ENCODE data around the gene SLC44A3.

The SLC44A3 gene

DNA sequence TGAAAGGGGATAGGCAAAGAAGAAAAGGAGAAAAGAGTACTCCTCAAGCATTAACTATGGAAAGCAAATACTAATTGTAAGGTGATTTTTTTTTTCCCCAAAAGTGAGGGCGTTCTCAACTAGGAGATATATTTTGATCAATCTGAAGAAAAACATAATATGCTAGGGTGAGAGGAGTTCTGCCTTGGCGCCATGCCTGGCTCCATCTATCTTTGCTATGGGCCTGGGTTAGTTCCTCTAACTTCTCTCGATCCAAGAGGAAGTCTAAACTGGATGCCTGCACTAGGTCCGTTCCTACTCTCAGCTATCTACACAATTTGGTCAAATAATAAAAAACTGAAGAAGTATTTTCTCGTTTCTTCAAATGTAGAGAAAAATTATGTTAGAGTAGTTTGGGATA is 86.2 kb downstream of the SLC44A3 start:
- TF ChIP-seq CEBPB (IDR thresholded peaks at IDR 0.05) (no peak), FOXM1 (IDR thresholded peaks at IDR 0.05; ENCODE audit: borderline replicate concordance, low read depth) (no peak), TCF12 (IDR thresholded peaks at IDR 0.05; ENCODE audit: low read depth) (no peak), EGR1 (IDR thresholded peaks at IDR 0.05) (no peak), RAD21 (IDR thresholded peaks at IDR 0.05; ENCODE audit: low read depth) (no peak), ZBTB7A (IDR thresholded peaks at IDR 0.05; ENCODE audit: low read depth) (no peak), EP300 (IDR thresholded peaks at IDR 0.05; ENCODE audit: borderline replicate concordance) (no peak), CREB1 (IDR thresholded peaks at IDR 0.05; ENCODE audit: low read depth) (no peak), TEAD4 (IDR thresholded peaks at IDR 0.05) (no peak)
- TF ChIP-seq, protein P1, sequence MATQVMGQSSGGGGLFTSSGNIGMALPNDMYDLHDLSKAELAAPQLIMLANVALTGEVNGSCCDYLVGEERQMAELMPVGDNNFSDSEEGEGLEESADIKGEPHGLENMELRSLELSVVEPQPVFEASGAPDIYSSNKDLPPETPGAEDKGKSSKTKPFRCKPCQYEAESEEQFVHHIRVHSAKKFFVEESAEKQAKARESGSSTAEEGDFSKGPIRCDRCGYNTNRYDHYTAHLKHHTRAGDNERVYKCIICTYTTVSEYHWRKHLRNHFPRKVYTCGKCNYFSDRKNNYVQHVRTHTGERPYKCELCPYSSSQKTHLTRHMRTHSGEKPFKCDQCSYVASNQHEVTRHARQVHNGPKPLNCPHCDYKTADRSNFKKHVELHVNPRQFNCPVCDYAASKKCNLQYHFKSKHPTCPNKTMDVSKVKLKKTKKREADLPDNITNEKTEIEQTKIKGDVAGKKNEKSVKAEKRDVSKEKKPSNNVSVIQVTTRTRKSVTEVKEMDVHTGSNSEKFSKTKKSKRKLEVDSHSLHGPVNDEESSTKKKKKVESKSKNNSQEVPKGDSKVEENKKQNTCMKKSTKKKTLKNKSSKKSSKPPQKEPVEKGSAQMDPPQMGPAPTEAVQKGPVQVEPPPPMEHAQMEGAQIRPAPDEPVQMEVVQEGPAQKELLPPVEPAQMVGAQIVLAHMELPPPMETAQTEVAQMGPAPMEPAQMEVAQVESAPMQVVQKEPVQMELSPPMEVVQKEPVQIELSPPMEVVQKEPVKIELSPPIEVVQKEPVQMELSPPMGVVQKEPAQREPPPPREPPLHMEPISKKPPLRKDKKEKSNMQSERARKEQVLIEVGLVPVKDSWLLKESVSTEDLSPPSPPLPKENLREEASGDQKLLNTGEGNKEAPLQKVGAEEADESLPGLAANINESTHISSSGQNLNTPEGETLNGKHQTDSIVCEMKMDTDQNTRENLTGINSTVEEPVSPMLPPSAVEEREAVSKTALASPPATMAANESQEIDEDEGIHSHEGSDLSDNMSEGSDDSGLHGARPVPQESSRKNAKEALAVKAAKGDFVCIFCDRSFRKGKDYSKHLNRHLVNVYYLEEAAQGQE (IDR thresholded peaks at IDR 0.05; ENCODE audit: low read depth) = no peak

DNA sequence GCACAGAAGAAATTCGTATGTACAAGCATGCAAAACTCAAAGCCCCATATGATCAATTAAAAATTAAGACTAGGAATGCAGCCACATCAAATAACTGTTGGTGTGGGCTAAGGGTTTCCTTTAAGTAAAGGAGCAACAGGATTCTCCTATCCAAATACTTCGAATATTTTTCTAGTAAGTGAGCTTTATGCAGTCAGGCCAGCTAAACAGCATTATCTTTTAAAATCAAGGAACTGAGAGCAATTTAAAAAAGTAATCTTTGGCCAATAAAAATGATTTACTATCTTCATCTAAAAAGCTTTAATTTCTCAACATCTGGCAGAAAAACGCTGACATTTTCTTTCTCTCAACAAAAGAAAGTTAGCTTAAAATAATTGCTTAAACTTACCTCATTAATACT is 87.0 kb downstream of the SLC44A3 start:
- no peak for TF ChIP-seq TCF12 (IDR thresholded peaks at IDR 0.05; ENCODE audit: low read depth)
- no peak for TF ChIP-seq TEAD4 (IDR thresholded peaks at IDR 0.05)
- TF ChIP-seq, protein P2, sequence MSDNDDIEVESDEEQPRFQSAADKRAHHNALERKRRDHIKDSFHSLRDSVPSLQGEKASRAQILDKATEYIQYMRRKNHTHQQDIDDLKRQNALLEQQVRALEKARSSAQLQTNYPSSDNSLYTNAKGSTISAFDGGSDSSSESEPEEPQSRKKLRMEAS (IDR thresholded peaks at IDR 0.05) = no peak
- no peak for TF ChIP-seq EGR1 (IDR thresholded peaks at IDR 0.05)
- TF ChIP-seq, protein P1 (IDR thresholded peaks at IDR 0.05; ENCODE audit: low read depth) = no peak
- TF ChIP-seq NFIC (IDR thresholded peaks at IDR 0.05) = no peak
- TF ChIP-seq YY1 (IDR thresholded peaks at IDR 0.05; ENCODE audit: low read depth) = no peak
- TF ChIP-seq, protein P3, sequence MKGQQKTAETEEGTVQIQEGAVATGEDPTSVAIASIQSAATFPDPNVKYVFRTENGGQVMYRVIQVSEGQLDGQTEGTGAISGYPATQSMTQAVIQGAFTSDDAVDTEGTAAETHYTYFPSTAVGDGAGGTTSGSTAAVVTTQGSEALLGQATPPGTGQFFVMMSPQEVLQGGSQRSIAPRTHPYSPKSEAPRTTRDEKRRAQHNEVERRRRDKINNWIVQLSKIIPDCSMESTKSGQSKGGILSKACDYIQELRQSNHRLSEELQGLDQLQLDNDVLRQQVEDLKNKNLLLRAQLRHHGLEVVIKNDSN (IDR thresholded peaks at IDR 0.05) = no peak
- no peak for TF ChIP-seq ZBTB7A (IDR thresholded peaks at IDR 0.05; ENCODE audit: low read depth)
- no peak for TF ChIP-seq EP300 (IDR thresholded peaks at IDR 0.05; ENCODE audit: borderline replicate concordance)
- TF ChIP-seq TAF1 (IDR thresholded peaks at IDR 0.05; ENCODE audit: low read depth) = no peak
- TF ChIP-seq CREB1 (IDR thresholded peaks at IDR 0.05; ENCODE audit: low read depth) = no peak

DNA sequence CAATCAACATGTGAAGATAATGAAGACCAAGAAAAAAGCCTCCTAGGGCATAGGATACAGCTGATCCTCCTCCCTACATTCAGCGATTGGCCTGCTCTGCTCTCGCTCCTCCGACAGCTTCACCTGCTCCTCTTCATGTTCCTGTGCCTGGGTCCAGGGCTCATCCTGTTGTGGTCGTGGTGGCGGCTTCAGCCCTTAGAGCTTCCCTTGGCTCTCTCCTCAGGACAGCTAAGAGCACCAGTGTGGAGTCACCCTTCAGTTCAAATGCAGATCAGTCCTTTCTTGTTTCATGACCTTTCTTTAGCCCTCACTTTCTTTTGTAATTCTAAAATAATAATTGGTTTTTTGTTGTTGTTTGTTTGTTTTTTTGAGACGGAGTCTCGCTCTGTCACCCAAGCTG is 88.0 kb downstream of the SLC44A3 start:
- TF ChIP-seq RAD21 (IDR thresholded peaks at IDR 0.05; ENCODE audit: low read depth) (no peak), NFIC (IDR thresholded peaks at IDR 0.05) (no peak), TCF12 (IDR thresholded peaks at IDR 0.05; ENCODE audit: low read depth) (no peak)
- TF ChIP-seq, protein P1 (IDR thresholded peaks at IDR 0.05; ENCODE audit: low read depth) = no peak
- TF ChIP-seq, protein P3 (IDR thresholded peaks at IDR 0.05) = no peak

DNA sequence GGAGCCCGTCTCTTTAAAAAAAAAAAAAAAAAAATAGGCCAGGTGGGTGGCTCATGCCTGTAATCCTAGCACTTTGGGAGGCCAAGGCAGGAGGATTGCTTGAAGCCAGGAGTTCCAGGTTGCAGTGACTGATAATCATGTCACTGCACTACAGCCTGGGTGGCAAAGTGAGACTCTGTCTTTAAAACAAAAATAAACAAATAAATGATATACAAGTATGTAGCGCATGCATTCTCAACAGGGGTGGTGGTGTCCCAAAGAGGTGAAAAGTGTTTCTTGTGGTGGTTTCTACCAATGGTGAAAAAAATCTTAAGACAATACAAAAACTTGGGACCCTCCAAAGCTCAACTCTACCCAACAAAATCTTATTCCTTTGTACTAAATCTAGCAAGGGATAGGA is 88.8 kb downstream of the SLC44A3 start:
- TF ChIP-seq CREB1 (IDR thresholded peaks at IDR 0.05; ENCODE audit: low read depth) = no peak
- TF ChIP-seq YY1 (IDR thresholded peaks at IDR 0.05; ENCODE audit: low read depth) = no peak
- TF ChIP-seq RAD21 (IDR thresholded peaks at IDR 0.05; ENCODE audit: low read depth) = no peak
- no peak for TF ChIP-seq TEAD4 (IDR thresholded peaks at IDR 0.05)
- TF ChIP-seq, protein P3 (IDR thresholded peaks at IDR 0.05) = no peak
- TF ChIP-seq FOXM1 (IDR thresholded peaks at IDR 0.05; ENCODE audit: borderline replicate concordance, low read depth) = no peak
- TF ChIP-seq, protein P1 (IDR thresholded peaks at IDR 0.05; ENCODE audit: low read depth) = no peak
- no peak for TF ChIP-seq ZBTB7A (IDR thresholded peaks at IDR 0.05; ENCODE audit: low read depth)
- TF ChIP-seq TCF12 (IDR thresholded peaks at IDR 0.05; ENCODE audit: low read depth) = no peak
- TF ChIP-seq, protein P2 (IDR thresholded peaks at IDR 0.05) = no peak
- no peak for TF ChIP-seq EGR1 (IDR thresholded peaks at IDR 0.05)
- no peak for TF ChIP-seq NFIC (IDR thresholded peaks at IDR 0.05)
- no peak for TF ChIP-seq EP300 (IDR thresholded peaks at IDR 0.05; ENCODE audit: borderline replicate concordance)
- no peak for TF ChIP-seq TAF1 (IDR thresholded peaks at IDR 0.05; ENCODE audit: low read depth)
- no peak for TF ChIP-seq CEBPB (IDR thresholded peaks at IDR 0.05)

Data from Ishikawa (cell line).